ENCODE measurements around the gene BMAL1.
A peak's percentile ranks its signal among the peaks of the same experiment; 100 is the strongest.

The BMAL1 gene

DNA sequence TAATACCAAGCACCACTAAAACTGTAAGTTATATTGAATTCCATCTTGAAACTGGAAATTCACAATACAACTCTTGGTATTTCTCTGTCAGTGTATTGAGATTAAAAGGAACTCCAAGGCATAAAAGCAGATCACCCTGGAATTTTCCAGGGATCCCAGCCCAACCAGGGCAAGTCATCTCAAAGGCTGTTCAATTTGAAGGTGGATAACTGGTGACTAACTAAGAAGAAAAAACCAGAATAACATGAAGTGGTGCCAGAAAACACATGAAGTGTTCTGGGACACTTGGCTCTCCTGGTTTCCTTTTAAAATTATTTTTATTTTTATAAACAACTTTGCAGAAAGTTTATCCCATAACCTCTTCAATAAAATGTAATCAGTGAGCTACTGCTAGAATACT is 7.8 kb upstream of the BMAL1 start:
- TF ChIP-seq USF1 (IDR thresholded peaks at IDR 0.05) (no peak), EP300 (IDR thresholded peaks at IDR 0.05; ENCODE audit: borderline replicate concordance) (no peak), FOXM1 (IDR thresholded peaks at IDR 0.05; ENCODE audit: borderline replicate concordance, low read depth) (no peak), CEBPB (IDR thresholded peaks at IDR 0.05) (no peak), RAD21 (IDR thresholded peaks at IDR 0.05; ENCODE audit: low read depth) (no peak), TAF1 (IDR thresholded peaks at IDR 0.05; ENCODE audit: low read depth) (no peak), TEAD4 (IDR thresholded peaks at IDR 0.05) (no peak), CREB1 (IDR thresholded peaks at IDR 0.05; ENCODE audit: low read depth) (no peak), REST (IDR thresholded peaks at IDR 0.05; ENCODE audit: low read depth) (no peak), TCF12 (IDR thresholded peaks at IDR 0.05; ENCODE audit: low read depth) (no peak), ZBTB7A (IDR thresholded peaks at IDR 0.05; ENCODE audit: low read depth) (no peak), EGR1 (IDR thresholded peaks at IDR 0.05) (no peak), YY1 (IDR thresholded peaks at IDR 0.05; ENCODE audit: low read depth) (no peak), NFIC (IDR thresholded peaks at IDR 0.05) (no peak)
- TF ChIP-seq, protein P1, sequence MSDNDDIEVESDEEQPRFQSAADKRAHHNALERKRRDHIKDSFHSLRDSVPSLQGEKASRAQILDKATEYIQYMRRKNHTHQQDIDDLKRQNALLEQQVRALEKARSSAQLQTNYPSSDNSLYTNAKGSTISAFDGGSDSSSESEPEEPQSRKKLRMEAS (IDR thresholded peaks at IDR 0.05): no peak

GRCh38 chr11:13271060-13271693 is 6.4 kb upstream of the BMAL1 start:
- TF ChIP-seq CEBPB (IDR thresholded peaks at IDR 0.05) (no peak), EP300 (IDR thresholded peaks at IDR 0.05; ENCODE audit: borderline replicate concordance) (no peak), RAD21 (IDR thresholded peaks at IDR 0.05; ENCODE audit: low read depth) (no peak), REST (IDR thresholded peaks at IDR 0.05; ENCODE audit: low read depth) (no peak), NFIC (IDR thresholded peaks at IDR 0.05) (no peak)
- TF ChIP-seq, protein P1 (IDR thresholded peaks at IDR 0.05): no peak

DNA sequence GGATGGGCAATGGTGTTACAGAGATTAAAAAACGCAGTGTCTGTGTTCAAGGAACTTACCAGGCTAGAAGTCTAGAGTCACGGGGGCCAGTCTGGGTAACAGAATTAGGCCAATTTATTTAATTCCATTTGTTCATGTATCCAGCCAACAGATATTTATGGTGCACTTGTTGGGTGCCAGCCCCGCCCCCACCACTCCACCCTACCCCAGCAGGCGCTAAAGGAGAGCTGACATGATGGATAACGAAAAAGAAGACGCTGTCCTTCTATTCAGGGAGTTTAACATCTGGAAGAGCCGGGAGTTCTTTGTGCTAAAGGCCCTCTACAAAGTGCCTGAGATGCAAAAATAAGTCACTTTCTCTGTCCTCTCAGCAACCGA is 1.1 kb upstream of the BMAL1 start:
- no peak for TF ChIP-seq YY1 (IDR thresholded peaks at IDR 0.05; ENCODE audit: low read depth)

- no peak for TF ChIP-seq TCF12 (IDR thresholded peaks at IDR 0.05; ENCODE audit: low read depth)
- TF ChIP-seq EP300 (IDR thresholded peaks at IDR 0.05; ENCODE audit: borderline replicate concordance): no peak
- no peak for TF ChIP-seq USF1 (IDR thresholded peaks at IDR 0.05)
- peak; percentile 82 for TF ChIP-seq ZBTB7A (IDR thresholded peaks at IDR 0.05; ENCODE audit: low read depth)
- TF ChIP-seq TEAD4 (IDR thresholded peaks at IDR 0.05): no peak
- TF ChIP-seq CREB1 (IDR thresholded peaks at IDR 0.05; ENCODE audit: low read depth): no peak
- peak; percentile 54; the same call in 1 of the 2 replicates for TF ChIP-seq TAF1 (IDR thresholded peaks at IDR 0.05; ENCODE audit: low read depth)
Observed at GRCh38 chr11:13276832-13277767, 490 bp upstream of the BMAL1 start.

DNA sequence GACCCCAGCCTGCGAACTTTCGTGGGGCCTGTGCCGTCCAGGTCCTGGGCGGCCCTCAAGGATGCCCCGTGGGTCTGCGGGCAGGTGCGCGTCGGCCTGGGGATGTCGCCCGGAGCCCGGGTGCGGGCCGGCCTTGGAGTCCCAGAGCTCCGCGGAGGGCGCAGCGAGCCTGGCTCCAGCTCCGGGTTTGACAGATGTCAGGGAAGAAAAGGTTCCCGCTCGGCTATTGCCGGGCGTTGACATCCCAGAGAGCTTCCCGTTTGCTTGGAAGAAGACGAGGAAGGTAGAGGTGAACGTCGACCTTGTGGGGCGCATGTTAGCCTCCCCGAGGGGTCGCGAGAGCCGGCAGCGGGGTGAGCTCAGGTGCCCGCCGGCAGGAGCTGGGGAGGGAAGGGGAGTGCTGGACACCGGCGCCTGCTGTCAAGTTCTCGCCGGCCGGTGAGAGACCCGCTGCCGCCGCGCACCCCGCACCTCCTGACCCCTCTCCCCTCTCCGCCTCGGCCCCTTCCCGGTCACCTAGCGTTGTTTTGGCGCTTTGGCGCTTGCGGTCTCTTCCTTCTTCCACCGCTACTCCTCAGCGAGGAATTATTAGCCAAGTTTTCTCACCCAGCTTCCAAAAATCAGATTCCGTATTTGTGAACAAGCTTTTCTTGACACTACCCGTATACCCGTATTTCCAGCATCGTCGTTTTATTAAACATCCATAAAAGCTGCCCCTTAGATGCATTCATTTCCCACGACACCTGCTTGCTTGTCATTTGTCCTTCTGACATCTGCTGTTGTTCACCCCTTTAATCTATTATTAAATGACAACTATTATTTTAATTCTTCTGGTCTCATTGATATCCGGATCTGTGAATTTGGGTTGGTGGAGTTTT is 1.3 kb downstream of the BMAL1 start:
- TF ChIP-seq RAD21 (IDR thresholded peaks at IDR 0.05; ENCODE audit: low read depth) (no peak), CEBPB (IDR thresholded peaks at IDR 0.05) (no peak), TEAD4 (IDR thresholded peaks at IDR 0.05) (no peak), TCF12 (IDR thresholded peaks at IDR 0.05; ENCODE audit: low read depth) (no peak), EGR1 (IDR thresholded peaks at IDR 0.05) (no peak), REST (IDR thresholded peaks at IDR 0.05; ENCODE audit: low read depth) (no peak), FOXM1 (IDR thresholded peaks at IDR 0.05; ENCODE audit: borderline replicate concordance, low read depth) (no peak), TAF1 (IDR thresholded peaks at IDR 0.05; ENCODE audit: low read depth) (no peak), YY1 (IDR thresholded peaks at IDR 0.05; ENCODE audit: low read depth) (no peak), USF1 (IDR thresholded peaks at IDR 0.05) (no peak)
- TF ChIP-seq, protein P1 (IDR thresholded peaks at IDR 0.05): no peak
